Activated CD4-positive, alpha-beta T cell treated with anti-CD3 and anti-CD28 coated beads, Interleukin-2, amount 50 U/mL, for 24 hours (primary cell): ENCODE results near the gene EDNRA.
A peak's percentile ranks its signal among the peaks of the same experiment; 100 is the strongest.

ENCODE experiments used
- DNase-seq, 2 donors: peaks; one replicate each; pipeline ENCODE4 v3.0.0-alpha.2; 2020; ENCODE audit warnings: low read depth in 1 of 2, low spot score in 1 of 2

The EDNRA gene

GRCh38 chr4:147586637-147587036 is 105.7 kb downstream of the EDNRA start:
- DNase-seq = no peak

DNA sequence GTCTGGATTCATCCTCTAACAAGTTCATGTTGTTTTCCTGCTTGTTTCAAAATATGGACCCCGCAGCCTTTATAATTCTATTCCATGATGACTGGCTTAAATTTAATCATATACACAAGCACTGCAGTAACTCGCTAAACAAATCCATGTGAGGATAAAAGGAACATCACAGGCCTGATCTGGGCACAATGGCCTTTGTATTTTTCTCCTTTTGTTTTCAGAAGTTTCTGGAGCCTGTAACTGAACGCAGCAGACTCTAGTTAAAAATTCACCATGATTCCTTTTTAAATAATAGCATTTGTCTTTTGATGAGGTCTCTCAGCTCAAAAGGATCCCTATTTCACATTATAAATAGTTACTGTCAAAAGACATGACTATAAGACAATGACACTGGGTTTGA is 106.1 kb downstream of the EDNRA start:
- no peak for DNase-seq

DNA sequence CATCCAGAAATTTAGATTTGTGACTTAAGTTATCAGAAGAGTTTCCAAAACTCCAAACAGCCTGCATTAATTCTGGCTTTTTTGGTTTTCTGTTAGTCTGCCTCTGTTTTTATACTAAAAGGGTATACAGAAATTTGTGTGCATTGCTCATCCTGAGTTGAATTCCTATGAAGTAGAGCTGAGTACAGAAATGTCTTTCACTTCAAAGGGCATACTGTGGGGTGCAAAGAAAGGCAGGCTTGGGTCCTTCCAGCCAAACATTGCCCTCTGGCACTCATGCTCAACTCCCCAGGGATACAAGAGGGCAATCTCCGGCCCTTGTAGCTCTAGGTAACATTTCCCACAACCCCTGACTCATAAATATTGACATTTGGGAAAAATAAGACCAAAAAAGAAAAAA is 108.7 kb downstream of the EDNRA start:
- DNase-seq = no peak

DNA sequence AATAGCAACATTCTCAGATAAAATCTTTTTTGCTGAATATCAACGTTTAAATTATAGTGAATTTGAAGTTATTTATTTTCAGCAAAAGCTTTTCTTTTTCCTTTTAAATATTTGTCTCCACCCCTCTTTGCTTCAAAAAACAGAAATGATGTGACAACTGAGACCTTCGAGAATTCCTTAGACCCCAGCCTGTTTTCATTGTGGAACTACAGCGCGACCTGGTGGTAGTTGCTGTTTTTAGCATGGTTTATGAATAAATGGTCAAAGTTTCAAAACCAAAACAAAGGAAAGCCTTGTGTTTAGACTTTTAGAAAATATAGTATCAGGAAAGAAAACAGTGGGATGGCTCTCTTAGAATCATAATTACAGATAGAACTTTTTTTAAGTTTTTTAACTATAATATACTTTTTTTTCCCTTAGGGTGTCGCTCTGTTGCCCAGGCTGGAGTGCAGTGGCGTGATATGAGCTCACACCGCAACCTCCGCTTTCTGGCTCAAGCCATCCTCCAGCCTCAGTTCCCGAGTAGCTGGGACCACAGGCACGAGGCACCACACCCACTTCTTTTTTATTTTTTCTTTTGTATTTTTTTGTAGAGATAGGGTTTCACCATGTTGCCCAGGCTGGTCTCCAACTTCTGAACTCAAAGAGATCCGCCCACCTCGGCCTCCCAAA is 109.5 kb downstream of the EDNRA start:
- peak; percentile 3 to 5 for DNase-seq

- DNase-seq = no peak
These were observed 110.2 kb downstream of the EDNRA start for GRCh38 chr4:147591106-147591505.

- DNase-seq = no peak
These were observed 113.2 kb downstream of the EDNRA start for GRCh38 chr4:147594107-147594506.
